H1 (cell line): ENCODE results near the gene ZSWIM6. TPM values are rescaled to one million over a fixed set of nuclear protein-coding genes. Genes with fewer than 3 reads are reported as not detected.
A peak's percentile ranks its signal among the peaks of the same experiment; 100 is the strongest.

Experiments
- CHD2 ChIP-seq: IDR thresholded peaks from 2 replicates; pipeline ENCODE4 v1.6.1; 2012; ENCODE audit warnings: low read length, improper control_type of control experiment
- POLR2A ChIP-seq, 2 experiments: IDR thresholded peaks; 1 replicate in 1 of 2; 2 replicates in 1 of 2; pipeline ENCODE4 v1.6.1; 2011; ENCODE audit warnings: low read depth in 2 of 2, low read length in 2 of 2, mild to moderate bottlenecking in 2 of 2; ENCODE audit errors: control extremely low read depth in 1 of 2
- SIN3A ChIP-seq, 2 experiments: IDR thresholded peaks in 1 of 2; conservative IDR thresholded peaks in 1 of 2; 2 replicates each; pipeline ENCODE4 v1.6.1; 2011 to 2012; ENCODE audit warnings: low read length in 2 of 2, improper control_type of control experiment in 1 of 2, low read depth in 1 of 2, mild to moderate bottlenecking in 1 of 2
- polyA plus RNA-seq, 7 experiments: library from polyadenylated mRNA; depleted of rRNA in 3 of 7; stranded (reverse) in 5 of 7; unstranded in 2 of 7; fragments of >200 nt in 5 of 7; fragments of 200-250 nt in 2 of 7; gene quantifications; 1 replicate in 5 of 7; 2 replicates in 1 of 7; 4 replicates in 1 of 7; pipeline versions ENCODE4 v1.2.1 to v1.2.3, GENCODE V29; 2011 to 2013; ENCODE audit warnings: missing spikeins in 2 of 7, mixed read lengths in 2 of 7
- total RNA-seq: library from RNA; stranded (reverse); fragmentation: NEBNext Ultra II Directional; extraction: Animal tissue kit (Norgen Biotek cat#: 25700); gene quantifications from 2 replicates; pipeline ENCODE4 v1.2.1, GENCODE V29; 2021

The ZSWIM6 gene
- total and polyA plus RNA-seq, 2 of the 8 experiments (the other 6 are each of a cell fraction or from before 2014, with no cell fraction given) = 7.9 to 12.4 TPM

DNA sequence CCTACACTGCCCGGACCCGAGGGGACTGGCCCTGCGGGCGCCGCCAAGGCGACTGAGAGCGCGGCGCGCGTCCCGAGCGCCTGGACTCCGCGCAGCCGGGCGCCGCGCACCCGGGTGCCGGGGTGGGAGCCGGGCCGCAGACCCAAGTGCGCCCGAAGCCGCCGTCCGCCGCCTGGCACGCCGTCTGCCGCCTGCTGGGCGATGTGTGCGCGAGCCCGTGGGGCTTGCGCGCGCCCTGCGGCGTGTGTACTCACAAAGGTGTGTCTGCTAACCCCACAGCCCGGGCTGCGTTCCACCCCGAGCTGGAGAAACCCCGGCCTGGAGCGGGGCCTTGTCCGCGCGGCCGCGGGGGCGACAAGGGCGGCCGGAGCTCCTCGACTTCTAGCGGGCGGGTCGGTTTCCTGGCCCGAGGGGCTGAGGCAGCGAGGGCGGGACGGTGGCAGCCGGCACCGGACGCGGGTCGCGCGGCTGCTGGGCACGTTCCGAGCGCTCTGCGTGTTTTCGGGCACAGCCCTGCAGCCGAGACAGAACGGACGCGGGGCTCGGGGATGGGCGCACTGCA is 1.1 kb upstream of the ZSWIM6 start (continued):
- TF ChIP-seq SIN3A (conservative IDR thresholded peaks at IDR 0.05 in 1 of 2, IDR thresholded peaks at IDR 0.05 in 1 of 2; ENCODE audit: low read depth in 1 of 2, low read length in 2 of 2) = 0 out of 4 replicates have a peak, but pooled peaks of 1 of the 2 experiments have one; percentile 18
- no peak for TF ChIP-seq CHD2
- TF ChIP-seq POLR2A (IDR thresholded peaks at IDR 0.05; ENCODE audit: control extremely low read depth in 1 of 2, low read depth in 2 of 2, low read length in 2 of 2) = no peak
